HG02943 (cell line): ENCODE measurements around the gene AKAP5.

ENCODE experiments used
- ATAC-seq: cut with Tn5 transposase; IDR thresholded peaks from one replicate; pipeline ENCODE4 v1.9.1; 2021; ENCODE audit warnings: mild to moderate bottlenecking, low read depth, moderate library complexity; ENCODE audit not compliant: unreplicated experiment

The AKAP5 gene

DNA sequence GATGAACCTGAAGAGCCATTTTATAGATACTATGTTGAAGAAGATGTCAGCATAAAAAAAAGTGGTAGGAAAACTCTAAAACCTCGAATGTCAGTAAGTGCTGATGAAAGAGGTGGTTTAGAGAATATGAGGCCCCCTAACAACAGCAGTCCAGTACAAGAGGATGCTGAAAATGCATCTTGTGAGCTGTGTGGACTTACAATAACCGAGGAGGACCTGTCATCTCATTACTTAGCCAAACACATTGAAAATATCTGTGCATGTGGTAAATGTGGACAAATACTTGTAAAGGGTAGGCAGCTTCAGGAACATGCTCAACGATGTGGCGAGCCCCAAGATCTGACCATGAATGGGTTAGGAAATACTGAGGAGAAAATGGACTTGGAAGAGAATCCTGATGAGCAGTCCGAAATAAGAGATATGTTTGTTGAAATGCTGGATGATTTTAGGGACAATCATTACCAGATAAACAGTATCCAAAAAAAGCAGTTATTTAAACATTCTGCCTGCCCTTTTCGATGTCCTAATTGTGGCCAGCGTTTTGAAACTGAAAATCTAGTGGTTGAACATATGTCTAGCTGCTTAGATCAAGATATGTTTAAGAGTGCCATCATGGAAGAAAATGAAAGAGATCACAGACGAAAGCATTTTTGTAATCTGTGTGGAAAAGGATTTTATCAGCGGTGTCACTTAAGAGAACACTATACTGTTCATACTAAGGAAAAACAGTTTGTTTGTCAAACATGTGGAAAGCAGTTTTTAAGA lies 57.5 kb downstream of the AKAP5 start:
- no peak for ATAC-seq
